HG03457 (cell line): ENCODE data around the gene FAM181A.

Experiments used
- ATAC-seq: cut with Tn5 transposase; IDR thresholded peaks from one replicate; pipeline ENCODE4 v1.9.1; 2021; ENCODE audit warnings: moderate number of reproducible peaks; ENCODE audit not compliant: unreplicated experiment

The FAM181A gene

GRCh38 chr14:93903342-93904184 is 23.6 kb upstream of the FAM181A start:
- ATAC-seq: no peak

GRCh38 chr14:93905623-93906022 is 21.5 kb upstream of the FAM181A start:
- ATAC-seq: no peak

- ATAC-seq: no peak
Measured at GRCh38 chr14:93906341-93907329, 20.5 kb upstream of the FAM181A start.

- no peak for ATAC-seq
Measured at GRCh38 chr14:93909429-93910128, 17.6 kb upstream of the FAM181A start.

GRCh38 chr14:93911975-93912615 is 15.0 kb upstream of the FAM181A start:
- ATAC-seq: no peak

GRCh38 chr14:93912782-93913181 is 14.4 kb upstream of the FAM181A start:
- no peak for ATAC-seq

- no peak for ATAC-seq
Measured at GRCh38 chr14:93914278-93914677, 12.9 kb upstream of the FAM181A start.

GRCh38 chr14:93915070-93915705 is 12.0 kb upstream of the FAM181A start:
- no peak for ATAC-seq

GRCh38 chr14:93915800-93916199 is 11.3 kb upstream of the FAM181A start:
- no peak for ATAC-seq

- ATAC-seq: no peak
Measured at GRCh38 chr14:93916498-93916897, 10.6 kb upstream of the FAM181A start.

GRCh38 chr14:93917141-93917540 is 10.0 kb upstream of the FAM181A start:
- ATAC-seq: no peak

GRCh38 chr14:93921001-93921806 is 5.9 kb upstream of the FAM181A start:
- no peak for ATAC-seq

GRCh38 chr14:93923626-93924025 is 3.5 kb upstream of the FAM181A start:
- ATAC-seq: no peak

GRCh38 chr14:93924592-93925355 is 2.4 kb upstream of the FAM181A start:
- ATAC-seq: no peak

- no peak for ATAC-seq
Measured at GRCh38 chr14:93925374-93925895, 1.7 kb upstream of the FAM181A start.

GRCh38 chr14:93926245-93926872 is 785 bp upstream of the FAM181A start:
- no peak for ATAC-seq

- ATAC-seq: no peak
Measured at GRCh38 chr14:93927800-93928145, 629 bp downstream of the FAM181A start.
